Measurements from ENCODE around the gene RNASE1.
A peak's percentile ranks its signal among the peaks of the same experiment; 100 is the strongest.
"Not testable (repeated sequence)": the region's sequence is repeated elsewhere in the genome, so short reads cannot be mapped to it uniquely, and the experiment has no call there.

The RNASE1 gene

GRCh38 chr14:20802341-20803084 is at the start of gene RNASE1:
Gene RNASE1 (minus strand): TSS chr14:20802844. CDS start chr14:20802068, 776 bp downstream.
- H3K4me3 Mint-ChIP-seq: no peak within 1 kb of the TSS

GRCh38 chr14:20848955-20849570 is 46.4 kb upstream of the RNASE1 start:
- no peak for DNase-seq
- H3K9me3 Mint-ChIP-seq: no peaks in the 10 kb centered on the region
- no peaks in the 10 kb centered on the region for H3K36me3 Mint-ChIP-seq
- no peak for ATAC-seq (replicated peaks)
- no peak overlapping the region for H3K27ac Mint-ChIP-seq
- no peak overlapping the region for H3K4me3 Mint-ChIP-seq
- peaks cover 7 to 17% of the 10 kb centered on the region in 2 donors for H3K4me1 Mint-ChIP-seq
- H3K27me3 Mint-ChIP-seq: no peaks in the 10 kb centered on the region

More at GRCh38 chr14:20802341-20803084, at the start of gene RNASE1:
- Mint-ChIP-seq H3K36me3 (no peaks in the 10 kb centered on the region), H3K4me1 (peaks cover 24 to 67% of the 10 kb centered on the region in 2 donors), H3K27ac (no peak within 1 kb of the TSS), H3K9me3 (no peaks in the 10 kb centered on the region), H3K27me3 (no peaks in the 10 kb centered on the region)
- no peak for ATAC-seq (replicated peaks)
- no peak for DNase-seq

- ATAC-seq (replicated peaks) (peak; percentile 25 to 29), DNase-seq (no peak)
- Mint-ChIP-seq H3K4me3 (no peak overlapping the region), H3K27me3 (no peaks in the 10 kb centered on the region), H3K9me3 (no peaks in the 10 kb centered on the region), H3K36me3 (no peaks in the 10 kb centered on the region), H3K4me1 (peaks cover 7 to 17% of the 10 kb centered on the region in 2 donors), H3K27ac (no peak overlapping the region)
Observed at GRCh38 chr14:20848316-20848954, 45.8 kb upstream of the RNASE1 start.

- no peak for ATAC-seq (replicated peaks)
- no peak for DNase-seq
- Mint-ChIP-seq H3K27ac (no peak overlapping the region), H3K9me3 (no peaks in the 10 kb centered on the region), H3K4me1 (peaks cover 7 to 17% of the 10 kb centered on the region in 2 donors), H3K27me3 (no peaks in the 10 kb centered on the region), H3K36me3 (no peaks in the 10 kb centered on the region), H3K4me3 (no peak overlapping the region)
Observed at GRCh38 chr14:20846560-20846959, 43.9 kb upstream of the RNASE1 start.

GRCh38 chr14:20841096-20841495 is 38.5 kb upstream of the RNASE1 start:
- no peak for DNase-seq
- Mint-ChIP-seq H3K4me1 (peaks cover 0 to 3% of the 10 kb centered on the region in 2 donors), H3K4me3 (no peak overlapping the region), H3K36me3 (no peaks in the 10 kb centered on the region), H3K27me3 (no peaks in the 10 kb centered on the region), H3K9me3 (no peaks in the 10 kb centered on the region), H3K27ac (no peak overlapping the region)
- no peak for ATAC-seq (replicated peaks)

DNA sequence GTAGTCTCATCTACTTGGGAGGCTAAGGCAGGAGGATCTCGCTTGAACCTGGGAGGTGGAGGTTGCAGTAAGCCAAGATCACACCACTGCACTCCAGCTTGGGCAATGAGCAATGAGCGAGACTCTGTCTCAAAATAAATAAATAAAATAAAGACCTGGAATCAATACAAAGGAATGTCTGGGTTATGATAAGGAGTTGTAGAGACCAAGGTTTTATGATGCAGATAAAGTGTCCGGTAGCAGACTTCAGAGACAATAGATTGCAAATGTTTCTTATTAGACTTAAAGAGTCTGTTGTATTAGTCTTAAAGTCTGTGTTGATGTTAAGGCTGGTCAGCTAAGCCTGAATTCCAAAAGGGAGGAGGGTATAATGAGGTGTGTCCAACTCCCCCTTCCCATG is 35.2 kb upstream of the RNASE1 start:
- H3K36me3 Mint-ChIP-seq: no peaks in the 10 kb centered on the region
- ATAC-seq (replicated peaks) (no peak), DNase-seq (no peak)
- peaks cover 0 to 4% of the 10 kb centered on the region in 2 donors for H3K9me3 Mint-ChIP-seq
- no peak overlapping the region for H3K4me3 Mint-ChIP-seq
- H3K27me3 Mint-ChIP-seq: no peaks in the 10 kb centered on the region
- no peaks in the 10 kb centered on the region for H3K4me1 Mint-ChIP-seq
- H3K27ac Mint-ChIP-seq: no peak overlapping the region

DNA sequence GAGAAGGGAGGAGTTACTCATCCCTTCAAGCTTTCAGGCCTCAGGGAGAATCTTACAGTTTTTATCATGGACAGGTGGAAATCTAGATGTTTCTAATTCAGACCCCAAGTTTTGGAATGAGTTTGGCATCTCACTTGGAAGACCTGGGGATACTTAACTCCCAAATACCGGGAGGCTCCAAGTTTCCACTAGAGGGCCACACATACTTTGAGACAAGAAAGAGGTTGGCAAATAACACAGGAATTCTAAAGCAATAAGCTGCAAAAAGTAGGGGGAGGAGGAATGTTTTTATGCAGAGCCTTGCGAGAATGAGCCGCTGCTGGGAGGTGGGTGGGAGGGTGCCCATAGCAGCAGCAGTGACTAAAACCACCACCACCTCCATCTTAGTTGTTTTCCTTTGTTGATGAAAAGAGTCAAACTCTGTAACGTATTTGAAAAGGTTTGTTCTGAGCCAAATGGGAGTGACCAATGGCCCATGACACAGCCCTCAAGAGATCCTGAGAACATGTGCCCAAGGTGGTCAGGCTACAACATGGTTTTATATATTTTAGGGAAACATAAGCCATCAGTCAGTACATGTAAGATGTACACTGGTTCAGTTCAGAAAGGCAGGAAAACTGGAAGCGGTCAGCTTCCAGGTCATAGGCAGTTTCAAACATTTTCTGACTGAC is 34.2 kb upstream of the RNASE1 start:
- no peaks in the 10 kb centered on the region for H3K36me3 Mint-ChIP-seq
- no peak for ATAC-seq (replicated peaks)
- no peak overlapping the region for H3K27ac Mint-ChIP-seq
- H3K9me3 Mint-ChIP-seq: peaks cover 0 to 4% of the 10 kb centered on the region in 2 donors
- no peaks in the 10 kb centered on the region for H3K27me3 Mint-ChIP-seq
- no peak for DNase-seq
- no peak overlapping the region for H3K4me3 Mint-ChIP-seq
- H3K4me1 Mint-ChIP-seq: no peaks in the 10 kb centered on the region

GRCh38 chr14:20834899-20835298 is 32.3 kb upstream of the RNASE1 start:
- Mint-ChIP-seq H3K9me3 (peaks cover 0 to 4% of the 10 kb centered on the region in 2 donors), H3K36me3 (no peaks in the 10 kb centered on the region), H3K27ac (no peak overlapping the region), H3K27me3 (no peaks in the 10 kb centered on the region), H3K4me3 (no peak overlapping the region), H3K4me1 (no peaks in the 10 kb centered on the region)
- ATAC-seq (replicated peaks) (no peak), DNase-seq (no peak)

GRCh38 chr14:20830831-20831230 is 28.2 kb upstream of the RNASE1 start:
- no peaks in the 10 kb centered on the region for H3K27me3 Mint-ChIP-seq
- no peak overlapping the region for H3K4me3 Mint-ChIP-seq

GRCh38 chr14:20828024-20828694 is 25.5 kb upstream of the RNASE1 start:
- not testable (repeated sequence) for H3K9me3 Mint-ChIP-seq; H3K27ac Mint-ChIP-seq; H3K4me3 Mint-ChIP-seq; ATAC-seq (replicated peaks); DNase-seq; H3K36me3 Mint-ChIP-seq
- peaks cover 5 to 17% of the 10 kb centered on the region in 2 donors for H3K4me1 Mint-ChIP-seq
- H3K27me3 Mint-ChIP-seq: peaks cover 0 to 13% of the 10 kb centered on the region in 2 donors

More at GRCh38 chr14:20830831-20831230, 28.2 kb upstream of the RNASE1 start:
- peaks cover 5 to 17% of the 10 kb centered on the region in 2 donors for H3K4me1 Mint-ChIP-seq
- peaks cover 3 to 8% of the 10 kb centered on the region in 2 donors for H3K9me3 Mint-ChIP-seq
- H3K27ac Mint-ChIP-seq: no peak overlapping the region
- DNase-seq: no peak
- no peak for ATAC-seq (replicated peaks)
- H3K36me3 Mint-ChIP-seq: peaks cover 4% of the 10 kb centered on the region in 2 donors

- peaks cover 4 to 6% of the 10 kb centered on the region in 2 donors for H3K9me3 Mint-ChIP-seq
- no peak overlapping the region for H3K27ac Mint-ChIP-seq
- H3K4me3 Mint-ChIP-seq: peak overlapping the region in 1 of 2 donors; percentile 21
- ATAC-seq (replicated peaks) (no peak), DNase-seq (no peak)
- peaks cover 5 to 25% of the 10 kb centered on the region in 2 donors for H3K4me1 Mint-ChIP-seq
- peaks cover 0 to 13% of the 10 kb centered on the region in 2 donors for H3K27me3 Mint-ChIP-seq
- peaks cover 4 to 8% of the 10 kb centered on the region in 2 donors for H3K36me3 Mint-ChIP-seq
Observed at GRCh38 chr14:20827326-20827725, 24.7 kb upstream of the RNASE1 start.

- not testable (repeated sequence) for H3K36me3 Mint-ChIP-seq; H3K27ac Mint-ChIP-seq; ATAC-seq (replicated peaks); H3K4me3 Mint-ChIP-seq; H3K9me3 Mint-ChIP-seq; DNase-seq
- peaks cover 0 to 13% of the 10 kb centered on the region in 2 donors for H3K27me3 Mint-ChIP-seq
- peaks cover 9 to 32% of the 10 kb centered on the region in 2 donors for H3K4me1 Mint-ChIP-seq
Observed at GRCh38 chr14:20826666-20827065, 24.0 kb upstream of the RNASE1 start.

GRCh38 chr14:20823859-20824258 is 21.2 kb upstream of the RNASE1 start:
- Mint-ChIP-seq H3K9me3 (peaks cover 4 to 6% of the 10 kb centered on the region in 2 donors), H3K27ac (no peak overlapping the region), H3K27me3 (peaks cover 0 to 13% of the 10 kb centered on the region in 2 donors), H3K4me1 (peaks cover 14 to 43% of the 10 kb centered on the region in 2 donors), H3K36me3 (peaks cover 4 to 8% of the 10 kb centered on the region in 2 donors), H3K4me3 (no peak overlapping the region)
- ATAC-seq (replicated peaks) (no peak), DNase-seq (no peak)

Data from stimulated activated naive B cell treated with anti-CD40 and anti-IgM and Interleukin-4, amounts not matched to agents 10 μg/mL and 1 μg/mL and 100 μg/mL, for 72 hours (primary cell).